Cerebellar cortex (tissue), 1 donor: ENCODE data around the gene CSK.
"Not testable (repeated sequence)": the region's sequence is repeated elsewhere in the genome, so short reads cannot be mapped to it uniquely, and the experiment has no call there.

Experiments
- DNase-seq: peaks from one replicate; pipeline ENCODE4 v3.0.0-alpha.2; 2015; ENCODE audit warnings: low spot score

CSK gene

GRCh38 chr15:74781431-74782258 is at the start of gene CSK:
TSS of gene CSK (plus strand) at chr15:74782080. CDS start at chr15:74798298, 16,218 bp downstream.
- no peak for DNase-seq

DNA sequence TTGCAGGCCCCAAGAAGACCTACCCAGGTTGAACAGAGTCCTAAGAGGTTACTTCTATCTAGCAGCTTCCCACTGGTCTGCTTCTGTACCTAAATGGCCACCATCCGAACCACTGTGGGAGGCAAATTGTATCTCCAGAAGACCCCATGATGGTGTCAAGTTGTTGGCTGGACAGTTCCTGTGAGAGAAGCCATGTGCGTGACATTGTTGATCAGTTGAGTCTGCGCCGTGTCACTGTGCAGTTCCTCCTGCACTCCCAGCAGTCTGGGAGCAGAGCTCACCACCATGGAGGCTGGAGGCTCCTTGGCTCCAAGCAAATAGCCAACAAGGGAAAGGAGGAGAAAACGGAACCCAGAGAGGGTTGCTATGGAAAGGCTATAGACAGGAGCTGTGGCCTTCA is 49.0 kb upstream of the CSK start:
- DNase-seq, result no peak

- no peak for DNase-seq
These were observed 48.6 kb upstream of the CSK start for GRCh38 chr15:74733269-74733668.

GRCh38 chr15:74735305-74735704 is 46.6 kb upstream of the CSK start:
- DNase-seq, result no peak

DNA sequence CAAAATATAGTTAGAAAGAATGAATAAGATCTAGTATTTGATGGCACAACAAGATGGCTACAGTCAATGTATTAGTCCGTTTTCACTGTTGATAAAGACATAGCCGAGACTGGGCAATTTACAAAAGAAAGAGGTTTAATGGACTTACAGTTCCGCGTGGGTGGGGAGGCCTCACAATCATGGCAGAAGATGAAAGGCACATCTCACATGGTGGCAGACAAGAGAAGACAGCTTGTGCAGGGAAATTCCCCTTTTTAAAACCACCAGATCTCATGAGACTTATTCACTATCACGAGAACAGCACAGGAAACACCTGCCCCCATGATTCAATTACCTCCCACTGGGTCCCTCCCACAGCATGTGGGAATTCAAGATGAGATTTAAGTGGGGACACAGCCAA is 43.6 kb upstream of the CSK start:
- DNase-seq, result not testable (repeated sequence)

- DNase-seq, result no peak
These were observed 39.5 kb upstream of the CSK start for GRCh38 chr15:74742422-74742821.

DNA sequence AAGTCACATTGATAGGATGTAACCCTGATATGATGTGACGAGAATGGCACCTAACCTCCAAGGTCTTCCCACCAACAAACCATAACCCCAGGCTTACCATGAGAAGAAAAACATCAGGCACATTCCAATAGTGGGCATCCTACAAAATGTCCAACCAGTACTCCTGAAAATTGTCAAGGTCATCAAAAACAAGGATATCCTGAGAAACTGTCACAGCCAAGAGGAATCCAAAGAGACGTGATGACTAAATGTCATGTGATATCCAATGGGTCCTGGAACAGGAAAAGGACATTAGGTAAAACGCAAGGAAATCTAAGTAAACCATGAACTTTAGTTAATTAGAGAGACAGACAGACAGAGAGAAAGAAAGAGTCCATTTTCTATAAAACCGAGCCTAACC is 35.5 kb upstream of the CSK start:
- no peak for DNase-seq

- no peak for DNase-seq
These were observed 33.4 kb upstream of the CSK start, which contains the start of gene CYP1A2 for GRCh38 chr15:74748322-74748946. TSS of gene CYP1A2 (plus strand) at chr15:74748845. CDS start at chr15:74749739, 894 bp downstream.

DNA sequence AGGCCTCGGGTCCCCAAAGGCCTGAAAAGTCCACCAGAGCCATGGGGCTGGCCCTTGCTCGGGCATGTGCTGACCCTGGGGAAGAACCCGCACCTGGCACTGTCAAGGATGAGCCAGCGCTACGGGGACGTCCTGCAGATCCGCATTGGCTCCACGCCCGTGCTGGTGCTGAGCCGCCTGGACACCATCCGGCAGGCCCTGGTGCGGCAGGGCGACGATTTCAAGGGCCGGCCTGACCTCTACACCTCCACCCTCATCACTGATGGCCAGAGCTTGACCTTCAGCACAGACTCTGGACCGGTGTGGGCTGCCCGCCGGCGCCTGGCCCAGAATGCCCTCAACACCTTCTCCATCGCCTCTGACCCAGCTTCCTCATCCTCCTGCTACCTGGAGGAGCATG is 32.0 kb upstream of the CSK start:
- no peak for DNase-seq

DNA sequence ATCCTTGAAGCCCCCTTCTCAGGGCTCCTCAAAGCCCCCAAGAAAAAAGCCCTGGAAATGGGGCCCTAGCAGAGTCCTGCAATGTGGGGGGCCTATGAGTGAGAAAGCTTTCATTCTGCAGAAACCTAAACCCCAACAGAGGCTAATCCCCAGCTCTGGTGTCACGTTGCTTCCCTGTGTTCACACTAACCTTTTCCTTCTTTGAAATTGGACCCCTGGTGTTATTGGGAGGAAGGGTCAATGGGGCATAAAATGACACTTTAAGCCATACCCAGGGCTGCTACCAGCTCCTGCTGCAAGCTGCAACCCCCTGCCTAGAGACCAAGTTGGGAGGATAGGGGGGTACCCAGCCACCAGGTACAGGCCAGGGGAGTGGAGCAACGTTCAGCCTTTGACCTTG is 31.1 kb upstream of the CSK start:
- DNase-seq, result no peak

DNA sequence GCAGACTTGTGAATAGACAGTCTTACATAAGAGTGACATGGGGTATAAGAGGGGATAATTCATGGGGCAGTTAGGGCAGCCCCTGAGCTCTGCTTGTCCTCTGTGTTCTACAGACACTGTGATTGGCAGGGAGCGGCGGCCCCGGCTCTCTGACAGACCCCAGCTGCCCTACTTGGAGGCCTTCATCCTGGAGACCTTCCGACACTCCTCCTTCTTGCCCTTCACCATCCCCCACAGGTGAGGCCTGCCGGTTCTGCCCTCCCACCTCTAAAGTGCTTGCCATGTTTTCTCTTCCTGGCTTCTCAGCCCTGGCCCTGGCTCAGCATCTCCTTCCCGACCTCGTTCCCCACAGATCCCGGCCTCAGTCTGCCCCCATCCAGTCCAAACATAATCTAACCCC is 29.9 kb upstream of the CSK start:
- DNase-seq, result no peak

- DNase-seq, result no peak
These were observed 29.3 kb upstream of the CSK start for GRCh38 chr15:74752531-74752930.

GRCh38 chr15:74754593-74755215 is 27.2 kb upstream of the CSK start:
- DNase-seq, result no peak

GRCh38 chr15:74758736-74759135 is 23.1 kb upstream of the CSK start:
- DNase-seq, result no peak

- DNase-seq, result no peak
These were observed 19.1 kb upstream of the CSK start for GRCh38 chr15:74762791-74763150.

DNA sequence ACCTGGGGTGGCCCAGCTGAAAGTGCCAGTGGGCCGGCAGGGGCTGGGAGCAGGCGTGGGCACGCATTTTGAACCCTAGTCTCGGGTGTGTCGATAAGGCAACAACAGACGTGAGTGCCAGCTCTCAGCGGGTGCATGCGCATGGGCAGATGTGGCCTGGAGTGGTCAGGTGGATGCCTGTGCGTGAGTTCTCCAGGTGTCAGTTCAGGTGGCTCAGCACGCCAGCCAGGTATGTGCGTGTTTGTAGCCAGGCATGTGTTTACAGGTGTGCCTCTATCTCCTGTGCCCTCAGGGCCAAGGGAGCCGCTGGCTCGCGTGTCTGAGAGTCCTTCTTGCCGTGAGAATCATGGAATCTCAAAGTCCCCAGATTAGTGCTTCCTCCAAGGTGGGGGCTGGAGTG is 18.5 kb upstream of the CSK start:
- no peak for DNase-seq

DNA sequence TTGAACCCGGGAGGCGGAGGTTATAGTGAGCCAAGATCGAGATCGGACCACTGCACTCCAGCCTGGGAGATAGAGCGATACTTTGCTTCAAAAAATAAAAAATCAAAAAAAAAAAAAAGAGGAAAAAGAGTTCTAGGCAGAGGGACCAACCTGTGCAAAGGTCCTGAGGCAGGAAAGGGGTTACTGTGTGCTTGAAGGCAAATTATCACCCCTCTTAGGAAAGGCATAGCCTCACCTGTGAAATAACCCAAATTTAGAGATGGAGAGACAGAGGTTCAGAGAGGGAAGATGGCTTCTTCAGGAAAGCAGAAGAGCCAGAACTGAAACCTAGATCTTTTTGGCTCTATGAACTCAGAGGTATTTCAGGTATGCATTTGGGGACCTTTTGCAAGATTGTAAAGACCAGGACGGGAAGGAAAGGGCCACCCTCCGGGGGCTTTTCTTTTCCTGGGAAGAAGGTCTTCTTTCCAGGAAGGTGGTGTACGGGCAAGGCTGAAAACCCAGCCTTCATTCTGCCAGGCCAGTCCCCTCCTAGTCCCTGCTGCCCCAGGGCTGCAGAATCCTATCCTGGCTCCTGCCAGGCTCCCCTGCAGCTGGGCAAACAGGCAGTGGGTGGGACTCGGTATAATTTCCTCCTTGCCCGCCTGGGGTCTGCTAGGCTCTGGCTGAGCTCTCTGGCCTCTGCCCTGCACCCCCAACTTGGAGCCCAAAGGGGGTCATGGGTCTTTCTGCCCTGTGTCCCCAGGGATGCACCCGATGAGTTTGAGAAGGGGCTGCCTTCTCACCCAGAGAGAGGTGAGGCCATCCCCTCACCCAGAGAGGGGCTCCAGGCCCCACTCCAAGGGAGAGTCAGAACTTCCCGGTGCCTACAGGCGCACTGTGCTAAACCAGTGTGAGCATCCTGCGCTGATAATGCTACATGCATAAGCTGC is 14.4 kb upstream of the CSK start:
- no peak for DNase-seq

DNA sequence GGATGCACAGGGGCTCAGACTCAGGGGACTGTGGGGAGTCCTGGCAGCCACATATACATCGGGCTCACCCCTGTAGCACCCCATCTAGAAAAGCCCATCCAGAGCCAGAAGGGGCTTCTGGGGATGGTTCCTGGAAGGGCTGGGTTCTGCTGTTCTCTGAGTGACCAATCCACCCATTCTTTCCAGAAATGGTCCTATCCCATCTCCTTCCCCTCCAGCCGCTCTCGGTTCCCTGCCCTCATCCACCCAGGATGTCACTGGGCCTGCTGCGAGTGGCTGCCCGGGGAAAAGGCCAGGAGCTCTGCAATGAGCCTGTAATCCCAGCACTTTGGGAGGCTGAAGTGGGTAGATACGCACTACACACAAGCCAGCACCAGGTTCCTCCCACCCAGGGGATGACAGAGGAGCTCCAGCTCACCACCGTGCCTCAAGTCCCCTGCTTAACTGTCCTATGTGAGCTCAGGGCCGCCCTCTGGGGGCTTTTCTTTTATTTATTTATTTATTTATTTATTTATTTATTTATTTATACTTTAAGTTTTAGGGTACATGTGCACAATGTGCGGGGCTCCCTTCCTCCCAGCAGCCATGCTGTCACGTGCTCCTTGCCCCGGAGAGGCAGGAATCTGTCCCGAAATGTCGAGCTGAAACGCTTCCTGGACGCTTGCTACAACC is 13.6 kb upstream of the CSK start:
- no peak for DNase-seq

DNA sequence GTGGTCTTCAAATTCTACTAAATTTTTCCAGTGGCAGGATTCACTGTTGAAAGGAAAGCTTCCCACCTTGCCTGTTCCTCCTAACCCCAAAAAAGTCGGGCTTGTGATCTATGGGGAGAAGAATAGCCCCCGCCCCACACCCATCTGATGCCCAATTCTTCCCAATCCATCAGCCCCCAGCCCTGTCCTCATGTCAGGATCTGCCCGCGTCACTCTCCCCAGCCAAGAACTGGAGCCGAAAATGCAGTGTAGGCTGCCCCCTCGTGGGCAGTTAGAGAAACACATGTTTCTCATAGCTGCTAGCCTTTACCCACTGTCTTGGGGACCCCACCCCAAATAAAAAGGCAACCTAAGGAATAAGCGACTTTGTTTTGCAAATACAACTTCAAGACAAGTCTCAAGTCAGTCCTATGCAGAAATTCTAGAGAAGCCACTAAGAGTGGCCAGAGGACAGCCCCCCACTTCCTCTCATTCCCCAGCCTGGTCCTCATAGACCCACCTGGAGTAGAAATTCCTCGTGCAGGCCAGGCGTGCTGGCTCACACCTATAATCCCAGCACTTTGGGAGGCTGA is 13.0 kb upstream of the CSK start:
- DNase-seq, result peak; percentile 70

DNA sequence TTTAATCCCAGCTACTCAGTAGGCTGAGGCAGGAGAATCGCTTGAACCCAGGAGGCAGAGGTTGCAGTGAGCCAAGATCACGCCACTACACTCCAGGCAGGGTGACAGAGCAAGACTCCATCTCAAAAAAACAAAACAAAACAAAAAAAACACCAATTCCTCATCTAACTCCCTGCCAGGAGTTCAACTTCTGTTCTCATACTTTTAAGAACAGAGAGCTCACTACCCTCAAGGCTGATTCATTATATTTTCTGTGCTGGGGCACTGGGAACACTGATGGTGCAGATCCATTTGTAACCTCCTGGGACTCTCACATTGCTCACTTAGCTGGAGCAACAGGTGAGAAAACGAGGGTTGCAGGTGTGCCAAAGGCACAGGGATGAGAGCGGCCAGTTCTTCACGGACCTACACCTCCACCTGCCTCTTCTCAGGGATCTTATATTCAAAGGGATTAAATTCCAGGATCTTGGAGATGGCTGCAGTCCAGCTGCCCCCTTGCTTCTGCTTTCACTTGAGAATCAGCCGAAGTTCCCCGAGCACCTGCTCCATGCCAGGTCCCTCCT is 12.3 kb upstream of the CSK start:
- no peak for DNase-seq
